ENCODE measurements around the gene ITGA6. TPM values are rescaled to one million over a fixed set of nuclear protein-coding genes. Genes with fewer than 3 reads are reported as not detected.

Gene ITGA6
- total and polyA plus RNA-seq, 2 donors from 2014 or later: 32.8 to 89.1 TPM

DNA sequence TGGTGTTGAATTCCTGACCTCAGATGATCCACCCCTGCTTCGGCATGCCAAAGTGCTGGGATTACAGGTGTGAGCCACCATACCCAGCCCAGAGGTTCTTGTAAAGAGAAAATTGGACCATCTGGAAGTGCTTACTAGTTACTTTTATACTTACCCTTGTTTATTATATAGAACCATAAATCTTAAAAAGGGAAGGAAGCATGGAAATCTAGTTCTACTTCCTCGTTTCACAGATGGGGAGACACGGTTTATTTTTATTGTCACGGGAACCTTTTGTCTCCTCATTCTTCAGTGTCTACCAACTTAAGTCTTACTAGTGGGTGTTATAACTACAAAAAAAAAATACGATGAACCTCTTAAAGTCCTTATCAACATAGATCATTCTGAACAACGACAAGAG, 82.7 kb downstream of the ITGA6 start:
- no peaks in the 10 kb centered on the region for H3K4me1 ChIP-seq (ENCODE audit: control insufficient read depth in 2 of 3, insufficient read depth in 2 of 3, low read depth in 1 of 3, low read length in 3 of 3)

DNA sequence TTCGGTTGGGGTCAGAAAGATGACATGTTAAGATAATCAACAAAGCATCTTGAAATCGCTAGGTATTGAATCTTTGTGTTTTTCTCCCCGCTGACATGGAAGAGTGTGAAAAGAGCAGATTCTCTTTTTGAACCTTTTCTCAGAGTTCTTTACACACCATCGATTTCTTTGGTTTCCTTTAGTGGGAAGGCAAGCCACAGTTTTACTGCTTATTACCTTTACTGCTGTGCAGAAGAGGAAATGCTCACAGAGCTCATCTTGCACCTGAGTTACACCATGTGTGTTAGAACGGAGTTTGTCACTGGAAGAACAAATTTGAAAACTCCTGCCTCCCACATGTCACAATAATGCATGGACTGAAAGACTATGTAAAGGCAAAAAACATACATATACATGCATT, 83.2 kb downstream of the ITGA6 start:
- Histone ChIP-seq H3K4me1 (ENCODE audit: control insufficient read depth in 2 of 3, insufficient read depth in 2 of 3, low read depth in 1 of 3, low read length in 3 of 3) (no peaks in the 10 kb centered on the region), H3K36me3 (ENCODE audit: control insufficient read depth in 2 of 3, insufficient read depth in 3 of 3, low read length in 3 of 3) (no peaks in the 10 kb centered on the region), H3K9me3 (ENCODE audit: control insufficient read depth in 2 of 3, insufficient read depth in 1 of 3, low read length in 3 of 3) (peaks cover 0 to 27% (median 6%) of the 10 kb centered on the region in 3 donors), H3K4me3 (ENCODE audit: low read length in 3 of 3) (no peak overlapping the region), H3K9ac (ENCODE audit: low read length in 3 of 3) (no peak overlapping the region), H3K27me3 (ENCODE audit: control insufficient read depth, insufficient read depth, low read length) (no peaks in the 10 kb centered on the region), H3K27ac (ENCODE audit: low read depth in 2 of 2, low read length in 2 of 2) (no peak overlapping the region)
- no peak for FAIRE-seq
- TF ChIP-seq, protein P1, sequence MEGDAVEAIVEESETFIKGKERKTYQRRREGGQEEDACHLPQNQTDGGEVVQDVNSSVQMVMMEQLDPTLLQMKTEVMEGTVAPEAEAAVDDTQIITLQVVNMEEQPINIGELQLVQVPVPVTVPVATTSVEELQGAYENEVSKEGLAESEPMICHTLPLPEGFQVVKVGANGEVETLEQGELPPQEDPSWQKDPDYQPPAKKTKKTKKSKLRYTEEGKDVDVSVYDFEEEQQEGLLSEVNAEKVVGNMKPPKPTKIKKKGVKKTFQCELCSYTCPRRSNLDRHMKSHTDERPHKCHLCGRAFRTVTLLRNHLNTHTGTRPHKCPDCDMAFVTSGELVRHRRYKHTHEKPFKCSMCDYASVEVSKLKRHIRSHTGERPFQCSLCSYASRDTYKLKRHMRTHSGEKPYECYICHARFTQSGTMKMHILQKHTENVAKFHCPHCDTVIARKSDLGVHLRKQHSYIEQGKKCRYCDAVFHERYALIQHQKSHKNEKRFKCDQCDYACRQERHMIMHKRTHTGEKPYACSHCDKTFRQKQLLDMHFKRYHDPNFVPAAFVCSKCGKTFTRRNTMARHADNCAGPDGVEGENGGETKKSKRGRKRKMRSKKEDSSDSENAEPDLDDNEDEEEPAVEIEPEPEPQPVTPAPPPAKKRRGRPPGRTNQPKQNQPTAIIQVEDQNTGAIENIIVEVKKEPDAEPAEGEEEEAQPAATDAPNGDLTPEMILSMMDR (IDR thresholded peaks at IDR 0.05; ENCODE audit: borderline replicate concordance, extremely low read depth, insufficient read depth): no peak
- intact Hi-C loops (cut with DNase I): no loop called here
- DNase-seq: no peak

More for the DNA sequence above, 82.7 kb downstream of the ITGA6 start:
- no peak overlapping the region for H3K9ac ChIP-seq (ENCODE audit: low read length in 3 of 3)
- FAIRE-seq (no peak), DNase-seq (no peak)
- no peaks in the 10 kb centered on the region for H3K27me3 ChIP-seq (ENCODE audit: control insufficient read depth, insufficient read depth, low read length)
- H3K27ac ChIP-seq (ENCODE audit: low read depth in 2 of 2, low read length in 2 of 2): no peak overlapping the region
- no peak overlapping the region for H3K4me3 ChIP-seq (ENCODE audit: low read length in 3 of 3)
- TF ChIP-seq, protein P1 (IDR thresholded peaks at IDR 0.05; ENCODE audit: borderline replicate concordance, extremely low read depth, insufficient read depth): no peak
- intact Hi-C loops (cut with DNase I): no loop called here
- H3K36me3 ChIP-seq (ENCODE audit: control insufficient read depth in 2 of 3, insufficient read depth in 3 of 3, low read length in 3 of 3): peaks cover 0 to under 1% (median 0%) of the 10 kb centered on the region in 3 donors
- H3K9me3 ChIP-seq (ENCODE audit: control insufficient read depth in 2 of 3, insufficient read depth in 1 of 3, low read length in 3 of 3): peaks cover 0 to 27% (median 6%) of the 10 kb centered on the region in 3 donors

DNA sequence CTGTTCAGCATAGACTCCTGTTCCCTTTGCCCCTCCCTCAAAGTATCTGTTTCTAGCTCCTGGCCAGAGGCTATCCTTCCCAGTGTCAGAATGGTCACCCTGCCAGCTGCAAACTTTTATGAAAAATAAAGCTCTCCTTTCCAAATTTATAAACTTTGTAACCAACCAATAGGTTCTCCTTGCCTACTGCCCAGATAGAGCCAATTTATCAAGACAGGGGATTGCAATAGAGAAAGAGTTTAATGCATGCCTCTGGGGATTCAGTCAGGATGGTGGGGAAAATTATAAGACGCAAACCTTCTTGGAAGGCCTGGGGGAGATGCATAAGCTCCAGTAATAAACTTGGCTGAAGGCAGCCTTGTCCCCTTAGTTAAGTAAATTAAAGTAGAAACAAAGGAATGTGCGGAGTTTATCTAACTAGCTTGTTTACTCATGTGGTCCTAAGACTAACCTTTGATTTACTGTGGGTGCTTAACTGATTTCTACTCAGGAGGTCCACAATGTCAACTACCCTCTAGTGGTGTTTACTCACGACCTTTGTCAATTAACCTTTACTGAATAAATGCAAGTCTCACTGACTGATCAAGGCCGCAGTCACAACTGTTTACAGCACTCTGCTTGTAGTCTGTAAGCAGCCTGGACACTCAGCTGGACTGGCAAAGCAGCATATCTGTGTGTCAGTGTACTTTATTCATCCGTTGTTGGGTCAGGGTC, 85.6 kb downstream of the ITGA6 start:
- FAIRE-seq: no peak
- no peak overlapping the region for H3K4me3 ChIP-seq (ENCODE audit: low read length in 3 of 3)

More for the DNA sequence above, 85.6 kb downstream of the ITGA6 start:
- H3K4me1 ChIP-seq (ENCODE audit: control insufficient read depth in 2 of 3, insufficient read depth in 2 of 3, low read depth in 1 of 3, low read length in 3 of 3): no peaks in the 10 kb centered on the region
- no peaks in the 10 kb centered on the region for H3K27me3 ChIP-seq (ENCODE audit: control insufficient read depth, insufficient read depth, low read length)
- peaks cover 0 to 27% (median 6%) of the 10 kb centered on the region in 3 donors for H3K9me3 ChIP-seq (ENCODE audit: control insufficient read depth in 2 of 3, insufficient read depth in 1 of 3, low read length in 3 of 3)
- DNase-seq: no peak
- intact Hi-C loops (cut with DNase I): no loop called here
- H3K9ac ChIP-seq (ENCODE audit: low read length in 3 of 3): no peak overlapping the region
- no peaks in the 10 kb centered on the region for H3K36me3 ChIP-seq (ENCODE audit: control insufficient read depth in 2 of 3, insufficient read depth in 3 of 3, low read length in 3 of 3)
- TF ChIP-seq, protein P1 (IDR thresholded peaks at IDR 0.05; ENCODE audit: borderline replicate concordance, extremely low read depth, insufficient read depth): no peak
- no peak overlapping the region for H3K27ac ChIP-seq (ENCODE audit: low read depth in 2 of 2, low read length in 2 of 2)

All from kidney (tissue), 14 donors.